ENCODE data around the gene AATK.
A peak's percentile ranks its signal among the peaks of the same experiment; 100 is the strongest.

AATK gene

GRCh38 chr17:81097134-81097942 is 68.7 kb downstream of the AATK start:
- H3K4me3 Mint-ChIP-seq = peak overlapping the region; percentile 71 to 75 (median 75)
- no peaks in the 10 kb centered on the region for H3K27me3 Mint-ChIP-seq (ENCODE audit: low read depth)
- H3K36me3 Mint-ChIP-seq (ENCODE audit: low read depth) = no peaks in the 10 kb centered on the region
- peaks cover 38% of the 10 kb centered on the region for H3K4me1 Mint-ChIP-seq
- no peaks in the 10 kb centered on the region for H3K9me3 Mint-ChIP-seq
- TF ChIP-seq CTCF (IDR thresholded peaks at IDR 0.05; ENCODE audit: unreplicated experiment in 3 of 3) = peak; percentile 61 to 71 (median 71)
- peak overlapping the region; percentile 86 to 96 (median 96) for H3K27ac Mint-ChIP-seq

GRCh38 chr17:81096741-81097133 is 69.3 kb downstream of the AATK start:
- Mint-ChIP-seq H3K36me3 (ENCODE audit: low read depth) (no peaks in the 10 kb centered on the region), H3K9me3 (no peaks in the 10 kb centered on the region), H3K4me1 (peaks cover 38% of the 10 kb centered on the region), H3K27ac (peak overlapping the region; percentile 35 to 96 (median 57)), H3K4me3 (peak overlapping the region in 2 of 3 experiments; percentile 19 to 75), H3K27me3 (ENCODE audit: low read depth) (no peaks in the 10 kb centered on the region)
- TF ChIP-seq CTCF (IDR thresholded peaks at IDR 0.05; ENCODE audit: unreplicated experiment in 3 of 3) = no peak

GRCh38 chr17:81095383-81095762 is 70.6 kb downstream of the AATK start:
- no peak for TF ChIP-seq CTCF (IDR thresholded peaks at IDR 0.05; ENCODE audit: unreplicated experiment in 3 of 3)
- Mint-ChIP-seq H3K27ac (peak overlapping the region; percentile 70 to 96 (median 81)), H3K36me3 (ENCODE audit: low read depth) (no peaks in the 10 kb centered on the region), H3K4me1 (peaks cover 38% of the 10 kb centered on the region), H3K9me3 (no peaks in the 10 kb centered on the region), H3K4me3 (peak overlapping the region; percentile 23 to 34 (median 29)), H3K27me3 (ENCODE audit: low read depth) (no peaks in the 10 kb centered on the region)

GRCh38 chr17:81094509-81095382 is 71.3 kb downstream of the AATK start:
- H3K27ac Mint-ChIP-seq = peak overlapping the region; percentile 70 to 96 (median 81)
- H3K4me1 Mint-ChIP-seq = peaks cover 38% of the 10 kb centered on the region
- H3K36me3 Mint-ChIP-seq (ENCODE audit: low read depth) = no peaks in the 10 kb centered on the region
- H3K27me3 Mint-ChIP-seq (ENCODE audit: low read depth) = no peaks in the 10 kb centered on the region
- H3K4me3 Mint-ChIP-seq = peak overlapping the region in 2 of 3 experiments; percentile 8 to 47
- TF ChIP-seq CTCF (IDR thresholded peaks at IDR 0.05; ENCODE audit: unreplicated experiment in 3 of 3) = no peak
- no peaks in the 10 kb centered on the region for H3K9me3 Mint-ChIP-seq

- Mint-ChIP-seq H3K27ac (peak overlapping the region in 2 of 3 experiments; percentile 81 to 96), H3K36me3 (ENCODE audit: low read depth) (no peaks in the 10 kb centered on the region), H3K4me3 (no peak overlapping the region), H3K9me3 (no peaks in the 10 kb centered on the region), H3K4me1 (peaks cover 38% of the 10 kb centered on the region), H3K27me3 (ENCODE audit: low read depth) (no peaks in the 10 kb centered on the region)
- no peak for TF ChIP-seq CTCF (IDR thresholded peaks at IDR 0.05; ENCODE audit: unreplicated experiment in 3 of 3)
Observed at GRCh38 chr17:81093619-81094508, 72.2 kb downstream of the AATK start.
